Spleen (tissue), 11 donors: ENCODE results near the gene HDAC8. TPM values are rescaled to one million over a fixed set of nuclear protein-coding genes. Genes with fewer than 3 reads are reported as not detected.
"Not testable (repeated sequence)": the region's sequence is repeated elsewhere in the genome, so short reads cannot be mapped to it uniquely, and the experiment has no call there.

Experiments used
- DNase-seq: peaks from one replicate; pipeline ENCODE4 v3.0.0-alpha.2; 2020
- H3K27ac ChIP-seq, 8 donors: fragments of 200-600 bp; sonication (generic) in 7 of 8; 1 replicate in 4 of 8; 2 replicates in 4 of 8; pipeline versions ENCODE4 v1.5.0 to v1.8.0; 2016 to 2021; ENCODE audit warnings: inconsistent platforms in 4 of 8, mild to moderate bottlenecking in 4 of 8, moderate library complexity in 1 of 8
- H3K27me3 ChIP-seq, 7 donors: fragments of 200-600 bp; sonication (generic) in 6 of 7; replicated peaks in 1 of 7; 1 replicate in 4 of 7; 2 replicates in 3 of 7; pipeline versions ENCODE4 v1.5.0 to v1.8.0; 2016 to 2021; ENCODE audit warnings: inconsistent platforms in 3 of 7, mild to moderate bottlenecking in 1 of 7
- H3K36me3 ChIP-seq, 6 donors: fragments of 200-600 bp; sonication (generic) in 5 of 6; 1 replicate in 4 of 6; 2 replicates in 2 of 6; pipeline versions ENCODE4 v1.5.0 to v1.8.0; 2016 to 2021; ENCODE audit warnings: inconsistent platforms in 2 of 6
- H3K4me1 ChIP-seq, 6 donors: fragments of 200-600 bp; sonication (generic) in 5 of 6; 1 replicate in 3 of 6; 2 replicates in 3 of 6; pipeline versions ENCODE4 v1.5.0 to v1.8.0; 2016 to 2021; ENCODE audit warnings: inconsistent platforms in 3 of 6
- H3K4me3 ChIP-seq, 8 donors: fragments of 200-600 bp; sonication (generic) in 7 of 8; 1 replicate in 4 of 8; 2 replicates in 4 of 8; pipeline versions ENCODE4 v1.5.0 to v1.8.0; 2016 to 2021; ENCODE audit warnings: inconsistent platforms in 4 of 8, mild to moderate bottlenecking in 4 of 8, moderate library complexity in 2 of 8
- H3K9me3 ChIP-seq, 8 donors: fragments of 200-600 bp; sonication (generic) in 7 of 8; 1 replicate in 4 of 8; 2 replicates in 4 of 8; pipeline versions ENCODE4 v1.5.0 to v1.8.0; 2016 to 2021; ENCODE audit warnings: inconsistent platforms in 4 of 8
- CTCF ChIP-seq, 11 experiments: fragments of 200-600 bp in 7 of 11; fragments of 450-650 bp in 4 of 11; sonication (generic) in 4 of 11; IDR thresholded peaks in 8 of 11; conservative IDR thresholded peaks in 3 of 11; 1 replicate in 7 of 11; 2 replicates in 4 of 11; pipeline versions ENCODE4 v1.4.0 to v1.8.0; 2016 to 2021; ENCODE audit warnings: antibody characterized with exemption in 11 of 11, inconsistent platforms in 4 of 11, mild to moderate bottlenecking in 1 of 11
- POLR2A ChIP-seq, 3 donors: fragments of 450-650 bp; IDR thresholded peaks; one replicate each; pipeline ENCODE4 v1.5.1; 2017; ENCODE audit warnings: antibody characterized with exemption in 3 of 3, mild to moderate bottlenecking in 1 of 3
- POLR2AphosphoS5 ChIP-seq, 3 donors: sonication (generic); formaldehyde crosslinking; IDR thresholded peaks; one replicate each; pipeline ENCODE4 v1.5.1; 2017; ENCODE audit warnings: antibody characterized with exemption in 3 of 3
- WGBS, 5 donors: extraction: QIAGEN DNeasy Blood & Tissue Kit in 3 of 5; methylation state at CpG; one replicate each; pipeline versions ENCODE4 v1.1.5 to v1.1.7; 2013 to 2018; 5-methylcytosine and 5-hydroxymethylcytosine counted together
- intact Hi-C: fragments of 100-400 bp; cut with DNase I; formaldehyde crosslinking; loops from one replicate; pipeline ENCODE4 v1.15.0; 2023; ENCODE audit warnings: low total_unique reads
- polyA plus RNA-seq, 3 donors: library from polyadenylated mRNA; stranded (reverse); fragments of 200-250 nt; gene quantifications; one replicate each; pipeline ENCODE4 v1.2.1, GENCODE V29; 2013
- total RNA-seq, 7 donors: library from RNA; depleted of rRNA in 3 of 7; stranded (reverse); fragments of >200 nt in 3 of 7; fragmentation: NEBNext Ultra II Directional in 4 of 7; extraction: Animal tissue kit (Norgen Biotek cat#: 25700) in 4 of 7; gene quantifications; one replicate each; pipeline versions ENCODE4 v1.1.0 to v1.2.1, GENCODE V29; 2016 to 2021
- donor health status: healthy with polysubstance abuse.
- donor health status: DM: no; HTN: no; CAD: no; lungs with moderate emphysema.
- donor health status: DM: no; HTN: no; CAD: no.
- donor health status: Bipolar disorder and iron deficiency.
- donor health status: healthy.
- donor health status: DM: no; HTN: no; CAD: no.
- donor health status: DM: yes; HTN: yes; CAD: no.

HDAC8 gene
- total and polyA plus RNA-seq, 10 donors = 15.6 to 54.6 (median 33.5) TPM

- no peak for DNase-seq
- no peaks in the 10 kb centered on the region for H3K4me1 ChIP-seq
Observed at GRCh38 chrX:72408885-72409284, 163.8 kb downstream of the HDAC8 start.

GRCh38 chrX:72405136-72405535 lies 167.5 kb downstream of the HDAC8 start:
- H3K27me3 ChIP-seq, H3K9me3 ChIP-seq, DNase-seq, intact Hi-C loops, H3K36me3 ChIP-seq, H3K27ac ChIP-seq, H3K4me1 ChIP-seq, H3K4me3 ChIP-seq: not testable (repeated sequence)
- WGBS, 5 donors = 82 to 98% (median 95%) methylated on average over 2 of the region's 2 CpGs

More at GRCh38 chrX:72408885-72409284, 163.8 kb downstream of the HDAC8 start:
- H3K27ac ChIP-seq = no peak overlapping the region
- peaks cover 0 to 9% (median 0%) of the 10 kb centered on the region in 7 donors for H3K27me3 ChIP-seq
- H3K4me3 ChIP-seq = no peak overlapping the region
- TF ChIP-seq POLR2AphosphoS5 (IDR thresholded peaks at IDR 0.05) (no peak), POLR2A (IDR thresholded peaks at IDR 0.05) (no peak), CTCF (IDR thresholded peaks at IDR 0.05 in 8 of 11, conservative IDR thresholded peaks at IDR 0.05 in 3 of 11) (no peak)
- intact Hi-C loops = no loop called here
- 55 to 76% (median 68%) methylated on average over 2 of the region's 2 CpGs for WGBS, 5 donors
- peaks cover 0 to 7% (median 0%) of the 10 kb centered on the region in 8 donors for H3K9me3 ChIP-seq
- no peaks in the 10 kb centered on the region for H3K36me3 ChIP-seq

- TF ChIP-seq POLR2A (IDR thresholded peaks at IDR 0.05) (no peak), POLR2AphosphoS5 (IDR thresholded peaks at IDR 0.05) (no peak), CTCF (IDR thresholded peaks at IDR 0.05 in 8 of 11, conservative IDR thresholded peaks at IDR 0.05 in 3 of 11) (no peak)
- no peak overlapping the region for H3K4me3 ChIP-seq
- no peaks in the 10 kb centered on the region for H3K4me1 ChIP-seq
- H3K9me3 ChIP-seq = no peaks in the 10 kb centered on the region
- no peaks in the 10 kb centered on the region for H3K36me3 ChIP-seq
- DNase-seq = no peak
- intact Hi-C loops = no loop called here
- H3K27me3 ChIP-seq = peaks cover 0 to 9% (median 0%) of the 10 kb centered on the region in 7 donors
- H3K27ac ChIP-seq = no peak overlapping the region
Observed at GRCh38 chrX:72402614-72403013, 170.0 kb downstream of the HDAC8 start.

GRCh38 chrX:72399816-72400215 lies 172.8 kb downstream of the HDAC8 start:
- intact Hi-C loops = no loop called here
- no peak overlapping the region for H3K4me3 ChIP-seq
- peaks cover 0 to 12% (median 4%) of the 10 kb centered on the region in 6 donors for H3K4me1 ChIP-seq
- no peak overlapping the region for H3K27ac ChIP-seq
- TF ChIP-seq CTCF (IDR thresholded peaks at IDR 0.05 in 8 of 11, conservative IDR thresholded peaks at IDR 0.05 in 3 of 11) (no peak), POLR2AphosphoS5 (IDR thresholded peaks at IDR 0.05) (no peak)
- H3K36me3 ChIP-seq = no peaks in the 10 kb centered on the region
- DNase-seq = no peak
- H3K9me3 ChIP-seq = no peaks in the 10 kb centered on the region
- H3K27me3 ChIP-seq = peaks cover 0 to under 1% (median 0%) of the 10 kb centered on the region in 7 donors

- peaks cover 0 to 12% (median 4%) of the 10 kb centered on the region in 6 donors for H3K4me1 ChIP-seq
- H3K27ac ChIP-seq = no peak overlapping the region
- no peak for DNase-seq
- 40 to 78% (median 64%) methylated on average over 1 of the region's 1 CpG for WGBS, 5 donors
- intact Hi-C loops = no loop called here
- no peak for TF ChIP-seq POLR2A (IDR thresholded peaks at IDR 0.05)
- H3K4me3 ChIP-seq = no peak overlapping the region
- H3K9me3 ChIP-seq = no peaks in the 10 kb centered on the region
- no peaks in the 10 kb centered on the region for H3K36me3 ChIP-seq
- peaks cover 0 to 3% (median 0%) of the 10 kb centered on the region in 7 donors for H3K27me3 ChIP-seq
Observed at GRCh38 chrX:72396117-72396516, 176.5 kb downstream of the HDAC8 start.
